Thoracic aorta (tissue), 2 donors: ENCODE measurements around the gene FN1. TPM values are rescaled to one million over a fixed set of nuclear protein-coding genes. Genes with fewer than 3 reads are reported as not detected.

Experiments
- ATAC-seq: fragments of 150-250 bp; one replicate; pipeline ENCODE4 v1.8.0; 2017; ENCODE audit warnings: low read depth; ENCODE audit not compliant: insufficient number of reproducible peaks, low FRiP score
- DNase-seq: peaks from one replicate; pipeline ENCODE4 v3.0.0-alpha.2; 2020; ENCODE audit warnings: low spot score
- H3K27ac ChIP-seq, 2 donors: fragments of 200-600 bp; sonication (generic); 1 replicate in 1 of 2; 2 replicates in 1 of 2; pipeline ENCODE4 v1.5.1; 2016; ENCODE audit warnings: mild to moderate bottlenecking in 2 of 2, moderate library complexity in 2 of 2
- H3K27me3 ChIP-seq: fragments of 200-600 bp; sonication (generic); replicated peaks from 2 replicates; pipeline ENCODE4 v1.6.0; 2016; ENCODE audit warnings: mild to moderate bottlenecking; ENCODE audit not compliant: insufficient read depth
- H3K36me3 ChIP-seq: fragments of 200-600 bp; sonication (generic); one replicate; pipeline ENCODE4 v1.5.1; 2016
- H3K4me1 ChIP-seq, 2 donors: fragments of 200-600 bp; sonication (generic); 1 replicate in 1 of 2; 2 replicates in 1 of 2; pipeline versions ENCODE4 v1.5.1 to v1.6.0; 2016; ENCODE audit warnings: low read depth in 2 of 2, mild to moderate bottlenecking in 1 of 2; ENCODE audit not compliant: control insufficient read depth in 1 of 2
- H3K4me3 ChIP-seq: fragments of 200-600 bp; sonication (generic); 2 replicates; pipeline ENCODE4 v1.5.1; 2016; ENCODE audit warnings: mild to moderate bottlenecking
- H3K9me3 ChIP-seq: fragments of 200-600 bp; sonication (generic); 2 replicates; pipeline ENCODE4 v1.5.1; 2016
- total RNA-seq, 2 donors: library from RNA; depleted of rRNA; stranded (reverse); fragments of >200 nt; gene quantifications; one replicate each; pipeline versions ENCODE4 v1.1.0 to v1.2.3, GENCODE V29; 2016
- TF ChIP-seq, protein P1 (sequence below): fragments of 200-600 bp; sonication (generic); IDR thresholded peaks from one replicate; pipeline ENCODE4 v1.5.1; 2019; ENCODE audit warnings: antibody characterized with exemption

FN1 gene
- total RNA-seq, 2 donors from 2014 or later = 6,415 to 8,882 TPM

- ATAC-seq (no peak), DNase-seq (no peak)
- Histone ChIP-seq H3K4me1 (peaks cover 0 to 6% of the 10 kb centered on the region in 2 donors), H3K27me3 (no peaks in the 10 kb centered on the region), H3K36me3 (peaks cover 27% of the 10 kb centered on the region), H3K9me3 (no peaks in the 10 kb centered on the region), H3K4me3 (no peak overlapping the region), H3K27ac (no peak overlapping the region)
- TF ChIP-seq, protein P1, sequence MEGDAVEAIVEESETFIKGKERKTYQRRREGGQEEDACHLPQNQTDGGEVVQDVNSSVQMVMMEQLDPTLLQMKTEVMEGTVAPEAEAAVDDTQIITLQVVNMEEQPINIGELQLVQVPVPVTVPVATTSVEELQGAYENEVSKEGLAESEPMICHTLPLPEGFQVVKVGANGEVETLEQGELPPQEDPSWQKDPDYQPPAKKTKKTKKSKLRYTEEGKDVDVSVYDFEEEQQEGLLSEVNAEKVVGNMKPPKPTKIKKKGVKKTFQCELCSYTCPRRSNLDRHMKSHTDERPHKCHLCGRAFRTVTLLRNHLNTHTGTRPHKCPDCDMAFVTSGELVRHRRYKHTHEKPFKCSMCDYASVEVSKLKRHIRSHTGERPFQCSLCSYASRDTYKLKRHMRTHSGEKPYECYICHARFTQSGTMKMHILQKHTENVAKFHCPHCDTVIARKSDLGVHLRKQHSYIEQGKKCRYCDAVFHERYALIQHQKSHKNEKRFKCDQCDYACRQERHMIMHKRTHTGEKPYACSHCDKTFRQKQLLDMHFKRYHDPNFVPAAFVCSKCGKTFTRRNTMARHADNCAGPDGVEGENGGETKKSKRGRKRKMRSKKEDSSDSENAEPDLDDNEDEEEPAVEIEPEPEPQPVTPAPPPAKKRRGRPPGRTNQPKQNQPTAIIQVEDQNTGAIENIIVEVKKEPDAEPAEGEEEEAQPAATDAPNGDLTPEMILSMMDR = no peak
These were observed 115.2 kb downstream of the FN1 start for GRCh38 chr2:215320679-215321078.

DNA sequence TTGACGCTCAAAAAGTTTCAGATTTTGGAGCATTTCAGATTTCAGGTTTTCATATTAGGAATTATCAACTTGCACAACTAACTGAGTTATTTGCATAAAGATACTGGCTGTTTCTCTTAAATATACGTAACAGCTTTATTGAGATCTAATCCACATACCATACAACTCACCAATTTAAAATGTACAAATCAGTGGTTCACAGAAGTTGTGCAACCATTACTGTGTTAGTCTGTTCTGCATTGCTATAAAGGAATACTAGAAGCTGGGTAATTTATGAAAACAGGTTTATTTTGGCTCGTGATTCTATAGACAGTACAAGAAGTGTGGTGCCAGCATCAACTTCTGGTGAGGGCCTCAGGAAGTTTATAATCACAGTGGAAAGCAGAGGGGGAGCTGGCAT is 115.8 kb downstream of the FN1 start:
- TF ChIP-seq, protein P1 = no peak
- DNase-seq = no peak
- H3K4me3 ChIP-seq = no peak overlapping the region
- no peaks in the 10 kb centered on the region for H3K27me3 ChIP-seq
- no peak for ATAC-seq
- H3K4me1 ChIP-seq = peaks cover 0 to 6% of the 10 kb centered on the region in 2 donors
- H3K36me3 ChIP-seq = peaks cover 26% of the 10 kb centered on the region
- H3K9me3 ChIP-seq = no peaks in the 10 kb centered on the region
- no peak overlapping the region for H3K27ac ChIP-seq

DNA sequence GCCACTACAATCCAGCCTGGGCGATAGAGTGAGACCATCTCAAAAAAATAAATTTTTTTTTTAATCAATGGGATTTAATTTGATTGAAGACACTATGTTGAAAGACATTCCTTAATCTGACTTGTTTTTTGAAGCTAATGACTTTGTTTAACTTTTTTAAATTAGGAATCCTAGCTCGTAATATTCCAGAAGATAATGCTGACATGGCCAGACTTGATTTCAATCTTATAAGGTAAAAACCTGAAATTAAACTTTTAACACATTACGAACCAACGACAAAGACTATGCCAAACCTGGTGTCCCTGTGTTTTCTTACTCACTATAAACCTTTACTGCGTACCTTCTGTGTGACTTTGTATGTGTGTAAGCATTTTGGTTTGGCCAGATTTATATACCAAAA is 116.4 kb downstream of the FN1 start:
- Histone ChIP-seq H3K4me1 (peaks cover 0 to 6% of the 10 kb centered on the region in 2 donors), H3K9me3 (no peaks in the 10 kb centered on the region), H3K36me3 (peaks cover 24% of the 10 kb centered on the region), H3K27ac (no peak overlapping the region), H3K4me3 (no peak overlapping the region), H3K27me3 (no peaks in the 10 kb centered on the region)
- TF ChIP-seq, protein P1 = no peak
- ATAC-seq (no peak), DNase-seq (no peak)

DNA sequence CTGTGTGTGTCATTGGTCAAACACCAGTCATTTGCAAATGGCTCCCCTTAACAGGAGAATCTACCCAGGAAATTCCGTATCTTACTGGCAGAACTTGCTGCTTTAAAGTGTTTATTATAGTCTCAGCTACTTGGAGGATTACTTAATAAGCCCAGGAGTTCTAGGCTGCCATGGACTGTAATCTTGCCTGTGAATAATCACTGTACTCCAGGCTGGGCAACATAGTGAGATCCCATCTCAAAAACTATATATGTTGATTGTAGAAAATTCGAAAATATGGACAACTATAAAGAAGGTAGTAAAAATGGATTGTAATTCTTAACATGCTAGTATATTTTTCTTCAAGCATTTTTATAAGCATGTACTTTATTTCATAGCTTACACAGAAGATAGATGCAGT is 119.5 kb downstream of the FN1 start:
- DNase-seq = no peak

GRCh38 chr2:215315301-215315700 is 120.6 kb downstream of the FN1 start:
- H3K36me3 ChIP-seq = peaks cover 9% of the 10 kb centered on the region
- ATAC-seq (no peak), DNase-seq (no peak)
- H3K27ac ChIP-seq = no peak overlapping the region
- peaks cover 2 to 18% of the 10 kb centered on the region in 2 donors for H3K4me1 ChIP-seq
- H3K4me3 ChIP-seq = no peak overlapping the region
- no peaks in the 10 kb centered on the region for H3K27me3 ChIP-seq
- TF ChIP-seq, protein P1 = no peak
- no peaks in the 10 kb centered on the region for H3K9me3 ChIP-seq

More for the DNA sequence above, 119.5 kb downstream of the FN1 start:
- Histone ChIP-seq H3K4me3 (no peak overlapping the region), H3K4me1 (peaks cover 0 to 14% of the 10 kb centered on the region in 2 donors), H3K36me3 (peaks cover 17% of the 10 kb centered on the region), H3K9me3 (no peaks in the 10 kb centered on the region), H3K27me3 (no peaks in the 10 kb centered on the region), H3K27ac (no peak overlapping the region)
- no peak for ATAC-seq
- TF ChIP-seq, protein P1 = no peak
